ENCODE measurements around the gene PAMR1. TPM values are rescaled to one million over a fixed set of nuclear protein-coding genes. Genes with fewer than 3 reads are reported as not detected.
A peak's percentile ranks its signal among the peaks of the same experiment; 100 is the strongest.

The PAMR1 gene
- total RNA-seq, 1 donor from 2014 or later, result 0.21 TPM

- Mint-ChIP-seq H3K36me3 (ENCODE audit: low read depth) (no peaks in the 10 kb centered on the region), H3K9me3 (peaks cover 2% of the 10 kb centered on the region), H3K27ac (ENCODE audit: unreplicated experiment) (no peak overlapping the region), H3K4me1 (peaks cover 2% of the 10 kb centered on the region), H3K27me3 (ENCODE audit: low read depth) (no peaks in the 10 kb centered on the region), H3K4me3 (no peak overlapping the region)
- DNase-seq (ENCODE audit: low read depth, low spot score), result no peak
- TF ChIP-seq, protein P1, sequence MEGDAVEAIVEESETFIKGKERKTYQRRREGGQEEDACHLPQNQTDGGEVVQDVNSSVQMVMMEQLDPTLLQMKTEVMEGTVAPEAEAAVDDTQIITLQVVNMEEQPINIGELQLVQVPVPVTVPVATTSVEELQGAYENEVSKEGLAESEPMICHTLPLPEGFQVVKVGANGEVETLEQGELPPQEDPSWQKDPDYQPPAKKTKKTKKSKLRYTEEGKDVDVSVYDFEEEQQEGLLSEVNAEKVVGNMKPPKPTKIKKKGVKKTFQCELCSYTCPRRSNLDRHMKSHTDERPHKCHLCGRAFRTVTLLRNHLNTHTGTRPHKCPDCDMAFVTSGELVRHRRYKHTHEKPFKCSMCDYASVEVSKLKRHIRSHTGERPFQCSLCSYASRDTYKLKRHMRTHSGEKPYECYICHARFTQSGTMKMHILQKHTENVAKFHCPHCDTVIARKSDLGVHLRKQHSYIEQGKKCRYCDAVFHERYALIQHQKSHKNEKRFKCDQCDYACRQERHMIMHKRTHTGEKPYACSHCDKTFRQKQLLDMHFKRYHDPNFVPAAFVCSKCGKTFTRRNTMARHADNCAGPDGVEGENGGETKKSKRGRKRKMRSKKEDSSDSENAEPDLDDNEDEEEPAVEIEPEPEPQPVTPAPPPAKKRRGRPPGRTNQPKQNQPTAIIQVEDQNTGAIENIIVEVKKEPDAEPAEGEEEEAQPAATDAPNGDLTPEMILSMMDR (conservative IDR thresholded peaks at IDR 0.05), result peak; percentile 42
Observed at GRCh38 chr11:35554491-35555437, 29.3 kb upstream of the PAMR1 start.

- H3K36me3 Mint-ChIP-seq (ENCODE audit: low read depth), result no peaks in the 10 kb centered on the region
- H3K27ac Mint-ChIP-seq (ENCODE audit: unreplicated experiment), result no peak overlapping the region
- H3K27me3 Mint-ChIP-seq (ENCODE audit: low read depth), result no peaks in the 10 kb centered on the region
- DNase-seq (ENCODE audit: low read depth, low spot score), result no peak
- H3K4me1 Mint-ChIP-seq, result peaks cover 12% of the 10 kb centered on the region
- no peak overlapping the region for H3K4me3 Mint-ChIP-seq
- peaks cover 2% of the 10 kb centered on the region for H3K9me3 Mint-ChIP-seq
- TF ChIP-seq, protein P1 (conservative IDR thresholded peaks at IDR 0.05), result no peak
Observed at GRCh38 chr11:35553831-35554230, 28.4 kb upstream of the PAMR1 start.

- Mint-ChIP-seq H3K9me3 (peaks cover 2% of the 10 kb centered on the region), H3K36me3 (ENCODE audit: low read depth) (no peaks in the 10 kb centered on the region), H3K4me1 (peaks cover 20% of the 10 kb centered on the region), H3K27ac (ENCODE audit: unreplicated experiment) (no peak overlapping the region), H3K4me3 (no peak overlapping the region), H3K27me3 (ENCODE audit: low read depth) (no peaks in the 10 kb centered on the region)
- no peak for DNase-seq (ENCODE audit: low read depth, low spot score)
- TF ChIP-seq, protein P1 (conservative IDR thresholded peaks at IDR 0.05), result no peak
Observed at GRCh38 chr11:35553021-35553420, 27.6 kb upstream of the PAMR1 start.

DNA sequence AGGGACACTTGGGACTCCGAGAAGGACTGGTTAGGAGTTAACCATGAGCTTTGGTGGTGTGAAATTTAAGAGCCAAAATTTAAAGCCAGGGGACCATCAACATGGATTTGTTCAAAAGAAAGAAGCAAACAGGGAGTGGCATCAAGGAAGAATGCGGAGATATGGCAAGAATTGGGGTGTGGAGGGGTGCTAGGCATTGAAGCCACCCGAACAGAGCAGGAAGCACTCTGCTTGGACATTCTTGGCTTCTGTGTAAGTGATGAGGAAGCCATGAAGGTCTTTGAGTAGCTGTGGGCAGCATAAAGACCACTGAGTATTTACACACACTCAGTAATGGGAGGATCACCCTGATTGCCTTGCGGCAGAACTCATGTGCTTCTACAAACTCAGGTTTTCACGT lies 27.2 kb upstream of the PAMR1 start:
- no peak for DNase-seq (ENCODE audit: low read depth, low spot score)
- H3K4me1 Mint-ChIP-seq, result peaks cover 22% of the 10 kb centered on the region
- H3K9me3 Mint-ChIP-seq, result peaks cover 2% of the 10 kb centered on the region
- H3K27ac Mint-ChIP-seq (ENCODE audit: unreplicated experiment), result no peak overlapping the region
- no peak overlapping the region for H3K4me3 Mint-ChIP-seq
- TF ChIP-seq, protein P1 (conservative IDR thresholded peaks at IDR 0.05), result no peak
- H3K27me3 Mint-ChIP-seq (ENCODE audit: low read depth), result no peaks in the 10 kb centered on the region
- H3K36me3 Mint-ChIP-seq (ENCODE audit: low read depth), result no peaks in the 10 kb centered on the region

DNA sequence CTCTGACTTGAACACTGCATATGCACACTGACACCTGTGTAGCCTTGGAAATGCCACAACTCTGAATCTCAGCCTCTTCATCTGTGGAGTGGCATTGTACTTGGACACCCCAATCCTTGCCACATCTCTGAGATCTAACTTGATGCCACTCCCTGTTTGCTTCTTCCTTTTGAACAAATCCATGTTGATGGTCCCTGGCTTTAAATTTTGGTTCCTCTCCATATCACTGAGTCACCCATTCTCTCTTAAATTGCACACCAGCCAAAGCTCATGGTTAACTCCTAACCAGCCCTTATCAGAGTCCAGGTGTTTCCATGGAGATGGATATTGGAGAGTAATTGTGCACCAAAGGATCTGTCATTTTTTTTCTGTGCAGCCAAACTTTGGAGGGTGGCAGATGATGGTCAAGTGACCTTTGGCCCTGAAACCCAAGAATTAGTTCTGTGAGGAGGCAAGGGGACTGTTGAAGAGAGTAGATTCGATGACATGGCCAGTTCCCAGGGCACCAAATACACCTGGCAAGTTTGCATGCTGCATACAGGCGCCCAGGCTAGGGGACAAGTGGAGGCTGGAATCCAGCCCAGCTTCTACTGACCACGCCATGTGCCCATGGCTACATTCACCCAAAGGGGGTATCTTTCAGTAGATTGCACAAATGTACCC lies 25.1 kb upstream of the PAMR1 start:
- H3K9me3 Mint-ChIP-seq, result no peaks in the 10 kb centered on the region
- H3K27ac Mint-ChIP-seq (ENCODE audit: unreplicated experiment), result no peak overlapping the region
- TF ChIP-seq, protein P1 (conservative IDR thresholded peaks at IDR 0.05), result no peak
- no peaks in the 10 kb centered on the region for H3K27me3 Mint-ChIP-seq (ENCODE audit: low read depth)
- no peak for DNase-seq (ENCODE audit: low read depth, low spot score)
- H3K4me3 Mint-ChIP-seq, result no peak overlapping the region
- peaks cover 30% of the 10 kb centered on the region for H3K4me1 Mint-ChIP-seq
- no peaks in the 10 kb centered on the region for H3K36me3 Mint-ChIP-seq (ENCODE audit: low read depth)

All from neural crest cell (in vitro differentiated cells).